Measurements from ENCODE around the gene MPRIP. TPM values are rescaled to one million over a fixed set of nuclear protein-coding genes. Genes with fewer than 3 reads are reported as not detected.

Gene MPRIP
- total RNA-seq, 1 donor from 2014 or later: 224 TPM

- H3K36me3 Mint-ChIP-seq: peaks cover 19% of the 10 kb centered on the region
- H3K27ac Mint-ChIP-seq: no peak overlapping the region
- H3K4me3 Mint-ChIP-seq: no peak overlapping the region
- peaks cover 14% of the 10 kb centered on the region for H3K4me1 Mint-ChIP-seq
- no peaks in the 10 kb centered on the region for H3K27me3 Mint-ChIP-seq (ENCODE audit: low read depth)
- H3K9me3 Mint-ChIP-seq: no peaks in the 10 kb centered on the region
- DNase-seq (ENCODE audit: low spot score in 2 of 2, unreplicated experiment in 2 of 2): no peak
- no peak for TF ChIP-seq CTCF (IDR thresholded peaks at IDR 0.05; ENCODE audit: unreplicated experiment)
Observed at GRCh38 chr17:17231621-17232302, 189.5 kb downstream of the MPRIP start.

- no peaks in the 10 kb centered on the region for H3K9me3 Mint-ChIP-seq
- peaks cover 14% of the 10 kb centered on the region for H3K4me1 Mint-ChIP-seq
- no peak for TF ChIP-seq CTCF (IDR thresholded peaks at IDR 0.05; ENCODE audit: unreplicated experiment)
- no peak for DNase-seq (ENCODE audit: low spot score in 2 of 2, unreplicated experiment in 2 of 2)
- H3K4me3 Mint-ChIP-seq: no peak overlapping the region
- no peak overlapping the region for H3K27ac Mint-ChIP-seq
- no peaks in the 10 kb centered on the region for H3K27me3 Mint-ChIP-seq (ENCODE audit: low read depth)
- peaks cover 19% of the 10 kb centered on the region for H3K36me3 Mint-ChIP-seq
Observed at GRCh38 chr17:17232303-17232621, 190.0 kb downstream of the MPRIP start.

GRCh38 chr17:17235212-17236174 is 193.2 kb downstream of the MPRIP start:
- Mint-ChIP-seq H3K27me3 (ENCODE audit: low read depth) (no peaks in the 10 kb centered on the region), H3K4me3 (peak overlapping the region; percentile 88), H3K36me3 (peaks cover 9% of the 10 kb centered on the region), H3K27ac (peak overlapping the region; percentile 97), H3K4me1 (peaks cover 23% of the 10 kb centered on the region), H3K9me3 (no peaks in the 10 kb centered on the region)
- TF ChIP-seq CTCF (IDR thresholded peaks at IDR 0.05; ENCODE audit: unreplicated experiment): no peak
- no peak for DNase-seq (ENCODE audit: low spot score in 2 of 2, unreplicated experiment in 2 of 2)

- no peaks in the 10 kb centered on the region for H3K9me3 Mint-ChIP-seq
- no peak for DNase-seq (ENCODE audit: low spot score in 2 of 2, unreplicated experiment in 2 of 2)
- H3K4me3 Mint-ChIP-seq: peak overlapping the region; percentile 88
- no peak for TF ChIP-seq CTCF (IDR thresholded peaks at IDR 0.05; ENCODE audit: unreplicated experiment)
- peaks cover 23% of the 10 kb centered on the region for H3K4me1 Mint-ChIP-seq
- H3K36me3 Mint-ChIP-seq: peaks cover 5% of the 10 kb centered on the region
- no peaks in the 10 kb centered on the region for H3K27me3 Mint-ChIP-seq (ENCODE audit: low read depth)
- H3K27ac Mint-ChIP-seq: peak overlapping the region; percentile 97
Observed at GRCh38 chr17:17236295-17237025, 194.2 kb downstream of the MPRIP start.

- Mint-ChIP-seq H3K27ac (peak within 1 kb of the TSS; percentile 97), H3K9me3 (no peaks in the 10 kb centered on the region), H3K4me1 (peaks cover 23% of the 10 kb centered on the region), H3K27me3 (ENCODE audit: low read depth) (no peaks in the 10 kb centered on the region), H3K4me3 (peak within 1 kb of the TSS; percentile 88), H3K36me3 (peaks cover 1% of the 10 kb centered on the region)
- no peak for TF ChIP-seq CTCF (IDR thresholded peaks at IDR 0.05; ENCODE audit: unreplicated experiment)
- peak; percentile 78 to 88 for DNase-seq (ENCODE audit: low spot score in 2 of 2, unreplicated experiment in 2 of 2)
Observed at GRCh38 chr17:17237026-17237799, 195.0 kb downstream of the MPRIP start, which contains the start of gene FLCN. TSS of gene FLCN (minus strand) at chr17:17237168. CDS start at chr17:17228137, 9,031 bp downstream.

All from mesothelial cell of epicardium (in vitro differentiated cells).